ENCODE measurements around the gene CCNB1IP1.
"Not testable (repeated sequence)": the region's sequence is repeated elsewhere in the genome, so short reads cannot be mapped to it uniquely, and the experiment has no call there.

CCNB1IP1 gene

GRCh38 chr14:20331053-20331613 is 1.9 kb downstream of the CCNB1IP1 start:
- no peak for DNase-seq

GRCh38 chr14:20329355-20329754 is 3.7 kb downstream of the CCNB1IP1 start:
- DNase-seq = no peak

- no peak for DNase-seq
These were observed 4.4 kb downstream of the CCNB1IP1 start for GRCh38 chr14:20328705-20329104.

- peak; percentile 47 for DNase-seq
These were observed 5.8 kb downstream of the CCNB1IP1 start for GRCh38 chr14:20327005-20327869.

- DNase-seq = no peak
These were observed 15.4 kb downstream of the CCNB1IP1 start for GRCh38 chr14:20317720-20318119.

- no peak for DNase-seq
These were observed 19.1 kb downstream of the CCNB1IP1 start for GRCh38 chr14:20314026-20314425.

GRCh38 chr14:20306079-20306423 is 27.0 kb downstream of the CCNB1IP1 start:
- no peak for DNase-seq

- DNase-seq = peak; percentile 76
These were observed 27.6 kb downstream of the CCNB1IP1 start, which contains the start of gene TTC5 for GRCh38 chr14:20305265-20306078. Gene TTC5 (minus strand): TSS chr14:20305951. CDS start chr14:20305937, 14 bp downstream.

GRCh38 chr14:20302042-20302755 is 30.9 kb downstream of the CCNB1IP1 start:
- no peak for DNase-seq

GRCh38 chr14:20295067-20295466 is 38.0 kb downstream of the CCNB1IP1 start:
- DNase-seq = no peak

GRCh38 chr14:20294636-20295035 is 38.4 kb downstream of the CCNB1IP1 start:
- DNase-seq = no peak

- DNase-seq = not testable (repeated sequence)
These were observed 51.1 kb downstream of the CCNB1IP1 start for GRCh38 chr14:20281998-20282397.

- not testable (repeated sequence) for DNase-seq
These were observed 52.8 kb downstream of the CCNB1IP1 start for GRCh38 chr14:20280265-20280664.

- no peak for DNase-seq
These were observed 54.7 kb downstream of the CCNB1IP1 start for GRCh38 chr14:20278414-20278813.

GRCh38 chr14:20277409-20277808 is 55.7 kb downstream of the CCNB1IP1 start:
- no peak for DNase-seq

- DNase-seq = no peak
These were observed 59.0 kb downstream of the CCNB1IP1 start for GRCh38 chr14:20274062-20274461.

- not testable (repeated sequence) for DNase-seq
These were observed 68.7 kb downstream of the CCNB1IP1 start for GRCh38 chr14:20264361-20264760.

GRCh38 chr14:20262642-20263128 is 70.4 kb downstream of the CCNB1IP1 start:
- no peak for DNase-seq

All from NCI-H1105 (cell line).